Mucosa of rectum (tissue), 2 donors: Measurements from ENCODE around the gene NDUFB4.

Experiments used
- H3K27ac ChIP-seq, 2 donors: one replicate each; pipeline ENCODE4 v1.7.0; 2013; ENCODE audit warnings: inconsistent platforms in 2 of 2, low read depth in 2 of 2, low read length in 2 of 2
- H3K27me3 ChIP-seq, 2 donors: one replicate each; pipeline ENCODE4 v1.7.0; 2013; ENCODE audit warnings: low read length in 2 of 2; ENCODE audit not compliant: control insufficient read depth in 2 of 2, insufficient read depth in 2 of 2
- H3K36me3 ChIP-seq, 2 donors: one replicate each; pipeline ENCODE4 v1.7.0; 2013; ENCODE audit warnings: low read length in 2 of 2; ENCODE audit not compliant: control insufficient read depth in 2 of 2, insufficient read depth in 2 of 2
- H3K4me1 ChIP-seq, 2 donors: one replicate each; pipeline ENCODE4 v1.7.0; 2013; ENCODE audit warnings: low read length in 2 of 2, mild to moderate bottlenecking in 1 of 2; ENCODE audit not compliant: control insufficient read depth in 2 of 2, insufficient read depth in 2 of 2
- H3K4me3 ChIP-seq, 2 donors: one replicate each; pipeline ENCODE4 v1.7.0; 2013; ENCODE audit warnings: low read length in 2 of 2
- H3K9ac ChIP-seq, 2 donors: one replicate each; pipeline ENCODE4 v1.7.0; 2013; ENCODE audit warnings: low read length in 2 of 2, low read depth in 1 of 2, mild to moderate bottlenecking in 1 of 2
- H3K9me3 ChIP-seq, 2 donors: one replicate each; pipeline ENCODE4 v1.7.0; 2013; ENCODE audit warnings: low read length in 2 of 2; ENCODE audit not compliant: control insufficient read depth in 2 of 2
- donor health status: healthy.
- donor health status: Normal muscosa, but diverticular disease.

NDUFB4 gene

DNA sequence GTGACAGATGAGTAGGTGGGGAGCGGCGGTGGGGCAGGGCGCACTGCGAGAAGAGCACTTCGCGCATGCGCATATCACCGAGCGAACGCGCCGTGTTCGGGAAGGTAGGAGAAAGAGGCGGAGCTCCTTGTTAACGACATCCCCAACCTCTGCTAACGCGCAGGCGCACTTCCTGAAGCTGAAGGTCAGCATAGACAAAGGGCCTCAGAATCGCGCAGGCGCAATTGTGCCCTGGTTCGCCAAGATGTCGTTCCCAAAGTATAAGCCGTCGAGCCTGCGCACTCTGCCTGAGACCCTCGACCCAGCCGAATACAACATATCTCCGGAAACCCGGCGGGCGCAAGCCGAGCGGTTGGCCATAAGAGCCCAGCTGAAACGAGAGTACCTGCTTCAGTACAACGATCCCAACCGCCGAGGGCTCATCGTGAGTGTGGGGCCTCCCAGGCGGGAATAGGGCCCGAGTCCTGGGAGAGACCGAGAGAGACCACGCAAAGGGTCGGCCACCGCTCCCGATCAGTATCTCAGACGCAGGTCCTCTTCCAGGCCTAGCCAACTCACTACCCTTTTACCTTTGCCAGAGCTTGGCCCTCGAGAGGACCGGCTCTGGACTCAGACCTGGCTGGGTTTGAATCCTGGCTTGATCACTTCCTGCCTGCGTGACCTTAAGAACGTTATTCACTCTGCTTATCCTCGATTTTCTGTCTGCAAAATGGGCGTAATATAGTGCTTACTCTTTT is at the start of gene NDUFB4:
NDUFB4 (plus strand) TSS at position 221 of the 737 bp plus-strand sequence; CDS start at position 245, 24 bp downstream.
- Histone ChIP-seq H3K36me3 (peaks cover 15 to 17% of the 10 kb centered on the region in 2 donors), H3K4me1 (peaks cover 4 to 10% of the 10 kb centered on the region in 2 donors), H3K27ac (peak within 1 kb of the TSS; percentile 92 to 95), H3K9ac (peak within 1 kb of the TSS; percentile 99), H3K4me3 (peak within 1 kb of the TSS; percentile 94 to 99), H3K9me3 (no peaks in the 10 kb centered on the region), H3K27me3 (no peaks in the 10 kb centered on the region)

- H3K4me1 ChIP-seq = peaks cover 0 to 3% of the 10 kb centered on the region in 2 donors
- no peak overlapping the region for H3K27ac ChIP-seq
- H3K4me3 ChIP-seq = no peak overlapping the region
- H3K27me3 ChIP-seq = no peaks in the 10 kb centered on the region
- no peaks in the 10 kb centered on the region for H3K36me3 ChIP-seq
- no peaks in the 10 kb centered on the region for H3K9me3 ChIP-seq
- H3K9ac ChIP-seq = no peak overlapping the region
Observed at GRCh38 chr3:120550546-120550945, 45.6 kb upstream of the NDUFB4 start.

DNA sequence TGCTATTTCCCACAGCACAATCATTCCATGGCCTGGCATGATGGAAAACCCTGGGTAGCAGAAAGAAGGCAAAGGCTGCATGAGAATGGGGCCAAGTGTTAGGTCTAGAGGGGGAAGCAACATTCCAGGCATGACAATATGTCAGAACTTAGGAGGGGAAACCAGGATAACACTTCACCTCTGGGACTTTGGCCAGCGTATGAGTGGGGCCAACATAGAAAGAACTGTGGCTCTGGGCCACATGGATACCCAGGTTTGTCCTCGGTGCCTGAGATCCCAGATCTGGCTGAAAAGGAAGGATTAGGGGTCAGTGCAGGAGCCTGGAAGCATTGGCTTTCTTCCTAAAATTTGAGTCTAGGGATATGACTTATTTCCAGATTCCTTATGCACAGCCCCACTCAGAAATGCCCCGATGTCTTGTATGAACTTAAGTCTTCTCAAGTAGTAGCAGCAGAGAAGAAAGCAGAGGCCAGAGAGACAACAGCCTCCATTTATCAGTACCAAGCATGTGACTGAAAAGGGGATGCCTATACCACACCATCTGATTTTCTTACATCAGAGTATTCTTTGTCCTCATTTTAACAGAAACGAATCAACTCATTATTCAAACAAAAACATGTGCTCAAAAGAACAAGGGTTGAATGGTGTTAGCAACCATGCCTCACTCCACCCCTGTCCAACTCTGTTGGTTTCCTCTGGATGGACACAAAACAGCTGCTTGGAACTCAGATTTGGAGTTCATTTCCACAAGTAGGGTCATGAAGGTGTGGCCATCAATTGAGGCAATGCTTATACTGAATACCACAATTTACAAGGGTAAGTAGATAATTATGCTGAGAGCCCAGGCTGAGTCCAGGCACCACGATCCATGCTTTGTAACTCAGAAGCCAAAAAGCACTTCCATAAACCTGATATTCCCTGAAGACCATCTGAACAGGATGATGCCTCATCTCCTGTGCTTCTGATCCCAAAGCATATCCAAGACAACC is 43.7 kb upstream of the NDUFB4 start:
- no peak overlapping the region for H3K27ac ChIP-seq
- no peaks in the 10 kb centered on the region for H3K27me3 ChIP-seq
- H3K4me3 ChIP-seq = no peak overlapping the region
- no peak overlapping the region for H3K9ac ChIP-seq
- H3K36me3 ChIP-seq = no peaks in the 10 kb centered on the region
- H3K9me3 ChIP-seq = no peaks in the 10 kb centered on the region
- H3K4me1 ChIP-seq = peaks cover 6% of the 10 kb centered on the region in 2 donors

- Histone ChIP-seq H3K9me3 (no peaks in the 10 kb centered on the region), H3K36me3 (no peaks in the 10 kb centered on the region), H3K27me3 (no peaks in the 10 kb centered on the region), H3K4me3 (no peak overlapping the region), H3K9ac (no peak overlapping the region), H3K27ac (no peak overlapping the region), H3K4me1 (peaks cover 17 to 22% of the 10 kb centered on the region in 2 donors)
Observed at GRCh38 chr3:120554812-120555606, 41.1 kb upstream of the NDUFB4 start.

DNA sequence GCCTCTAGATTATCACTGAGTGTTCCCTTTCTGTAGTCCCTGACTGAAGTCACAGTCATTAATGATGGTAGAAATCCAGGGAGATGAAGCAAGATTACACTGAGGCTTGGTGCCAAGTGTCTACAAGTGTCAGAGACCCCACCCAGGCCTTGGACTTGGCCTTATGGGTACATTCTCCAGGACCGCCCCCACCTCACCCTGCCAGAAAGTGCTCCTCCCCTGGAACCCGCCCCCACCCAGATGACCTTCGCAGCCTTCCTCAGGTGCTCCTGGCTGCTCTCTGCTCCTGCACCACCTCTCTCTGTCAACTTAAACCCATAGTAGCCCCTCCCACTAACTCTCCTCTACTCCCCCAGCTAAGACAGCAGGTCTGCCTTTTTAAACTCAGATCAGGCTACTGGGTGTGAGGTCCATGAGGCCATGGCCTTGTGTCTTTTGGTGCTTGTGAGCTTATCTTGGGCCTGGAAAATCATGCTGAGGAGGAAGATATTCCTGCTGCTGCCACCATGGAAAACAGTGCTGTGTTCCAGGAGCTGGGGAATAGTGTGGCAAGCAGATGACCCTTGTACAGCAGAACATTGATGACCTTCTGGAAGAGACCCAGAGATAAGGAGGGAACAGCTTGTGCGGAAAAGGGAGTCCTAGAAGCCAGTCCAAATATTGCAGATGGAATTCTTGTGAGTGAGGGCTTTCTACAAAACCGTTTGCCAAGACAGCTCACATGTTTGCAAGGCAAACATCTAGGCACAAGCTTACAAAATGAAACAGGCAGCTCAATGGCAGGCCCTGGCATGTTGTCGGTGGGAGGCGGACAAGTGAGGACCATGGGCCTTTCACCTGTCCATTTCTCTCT is 40.3 kb upstream of the NDUFB4 start:
- H3K36me3 ChIP-seq = no peaks in the 10 kb centered on the region
- no peaks in the 10 kb centered on the region for H3K9me3 ChIP-seq
- H3K4me3 ChIP-seq = no peak overlapping the region
- peaks cover 17 to 22% of the 10 kb centered on the region in 2 donors for H3K4me1 ChIP-seq
- H3K27me3 ChIP-seq = no peaks in the 10 kb centered on the region
- no peak overlapping the region for H3K9ac ChIP-seq
- H3K27ac ChIP-seq = no peak overlapping the region

- no peak overlapping the region for H3K27ac ChIP-seq
Observed at GRCh38 chr3:120557115-120557514, 39.0 kb upstream of the NDUFB4 start.

DNA sequence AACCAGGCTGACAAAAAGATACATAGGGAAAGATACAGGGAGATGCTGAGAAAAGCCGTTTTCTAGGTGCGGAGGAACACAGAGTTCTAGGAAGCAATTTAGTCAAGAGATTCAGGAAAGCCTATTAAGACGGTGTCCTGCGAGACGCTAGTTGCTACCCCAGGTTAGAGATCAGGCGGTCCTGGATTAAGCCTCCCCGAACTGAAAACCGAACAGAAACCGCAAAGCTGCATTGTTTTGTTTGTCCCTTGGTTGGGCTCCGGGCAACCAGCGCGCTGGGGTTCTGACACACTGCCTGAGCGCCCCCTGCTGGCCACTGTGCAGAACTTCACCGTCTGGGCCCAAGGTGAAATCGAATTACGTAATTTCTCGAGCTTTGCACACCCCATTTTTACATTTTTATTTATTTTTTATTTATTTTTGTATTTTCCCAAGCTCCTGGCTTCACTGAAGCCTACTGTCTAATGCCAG is 37.3 kb upstream of the NDUFB4 start:
- Histone ChIP-seq H3K9ac (peak overlapping the region; percentile 70 to 74), H3K27me3 (no peaks in the 10 kb centered on the region), H3K36me3 (no peaks in the 10 kb centered on the region), H3K4me1 (peaks cover 17 to 22% of the 10 kb centered on the region in 2 donors), H3K27ac (peak overlapping the region; percentile 46 to 57), H3K9me3 (no peaks in the 10 kb centered on the region), H3K4me3 (peak overlapping the region; percentile 69 to 85)

More at GRCh38 chr3:120557115-120557514, 39.0 kb upstream of the NDUFB4 start:
- Histone ChIP-seq H3K4me1 (peaks cover 17 to 22% of the 10 kb centered on the region in 2 donors), H3K9me3 (no peaks in the 10 kb centered on the region), H3K4me3 (no peak overlapping the region), H3K36me3 (no peaks in the 10 kb centered on the region), H3K27me3 (no peaks in the 10 kb centered on the region), H3K9ac (no peak overlapping the region)

DNA sequence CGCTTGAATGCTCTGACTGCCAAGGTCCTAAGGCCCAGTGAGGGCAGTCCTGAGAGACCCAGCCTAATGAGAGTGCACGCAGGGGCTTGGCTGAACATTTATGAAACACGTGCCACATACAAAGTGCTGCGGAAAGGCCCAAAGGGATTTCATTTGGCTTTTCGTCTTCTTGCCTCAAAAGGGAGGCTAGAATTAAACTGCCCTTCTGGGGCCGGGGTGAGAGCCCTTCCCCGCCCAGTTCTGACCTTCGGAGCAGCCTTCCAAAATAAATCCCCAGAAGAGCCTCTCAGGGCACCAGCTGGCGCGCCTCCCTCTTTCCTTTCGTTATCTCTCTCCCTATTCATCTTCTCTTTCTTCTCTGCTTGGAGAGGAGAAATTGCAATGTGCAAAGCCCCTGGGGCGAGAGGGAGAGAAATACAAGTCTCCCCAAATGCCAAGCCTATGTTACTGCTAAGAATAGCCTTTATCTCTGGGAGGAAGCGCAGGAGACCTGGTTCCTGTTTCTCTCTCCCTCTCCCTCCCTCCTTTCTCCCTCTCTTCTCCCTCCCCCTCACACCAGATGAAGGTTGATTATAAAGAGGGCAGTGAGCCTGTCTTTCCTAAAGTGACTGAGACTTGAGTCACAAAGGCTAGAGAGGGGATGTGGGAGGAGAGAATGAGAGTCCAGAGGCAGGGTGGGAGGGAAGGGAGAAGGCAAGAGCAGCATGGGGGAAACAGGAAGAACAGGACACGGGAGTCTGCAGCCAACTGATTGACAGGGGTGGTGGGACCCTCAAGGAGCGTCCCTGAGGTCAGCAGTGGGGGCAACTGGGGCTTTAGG is 36.7 kb upstream of the NDUFB4 start:
- H3K27me3 ChIP-seq = no peaks in the 10 kb centered on the region
- no peaks in the 10 kb centered on the region for H3K9me3 ChIP-seq
- no peaks in the 10 kb centered on the region for H3K36me3 ChIP-seq
- H3K27ac ChIP-seq = peak overlapping the region; percentile 46 to 57
- H3K4me1 ChIP-seq = peaks cover 17 to 22% of the 10 kb centered on the region in 2 donors
- H3K4me3 ChIP-seq = peak overlapping the region; percentile 69 to 85
- peak overlapping the region; percentile 69 to 70 for H3K9ac ChIP-seq
